Measurements from ENCODE around the gene TTC4.

GRCh38 chr1:54671985-54672608 lies 43.6 kb upstream of the TTC4 start:
- TF ChIP-seq CTCF (IDR thresholded peaks at IDR 0.05) (peak; percentile 71 to 94 (median 79)), POLR2A (IDR thresholded peaks at IDR 0.05) (no peak)
